Globus pallidus (tissue), 1 donor: ENCODE measurements around the gene TINAG.

ENCODE experiments used
- DNase-seq: peaks from one replicate; pipeline ENCODE4 v3.0.0-alpha.2; 2015; ENCODE audit warnings: low spot score

The TINAG gene

GRCh38 chr6:54308289-54308985 is at the start of gene TINAG:
TSS of gene TINAG (plus strand) at chr6:54308441. CDS start at chr6:54308551, 110 bp downstream.
- DNase-seq = no peak

GRCh38 chr6:54260025-54260424 is 48.2 kb upstream of the TINAG start:
- no peak for DNase-seq

GRCh38 chr6:54262499-54262898 is 45.7 kb upstream of the TINAG start:
- no peak for DNase-seq

GRCh38 chr6:54262971-54263370 is 45.3 kb upstream of the TINAG start:
- DNase-seq = no peak

GRCh38 chr6:54264581-54265272 is 43.5 kb upstream of the TINAG start:
- no peak for DNase-seq

GRCh38 chr6:54266400-54266923 is 41.8 kb upstream of the TINAG start:
- DNase-seq = no peak

- no peak for DNase-seq
Measured at GRCh38 chr6:54267798-54268197, 40.4 kb upstream of the TINAG start.

- no peak for DNase-seq
Measured at GRCh38 chr6:54273214-54273820, 34.9 kb upstream of the TINAG start.

- DNase-seq = no peak
Measured at GRCh38 chr6:54274383-54274782, 33.9 kb upstream of the TINAG start.

- no peak for DNase-seq
Measured at GRCh38 chr6:54282186-54282585, 26.1 kb upstream of the TINAG start.

- DNase-seq = no peak
Measured at GRCh38 chr6:54284161-54284860, 23.9 kb upstream of the TINAG start.

GRCh38 chr6:54285595-54285994 is 22.6 kb upstream of the TINAG start:
- no peak for DNase-seq

GRCh38 chr6:54286141-54286540 is 22.1 kb upstream of the TINAG start:
- no peak for DNase-seq

GRCh38 chr6:54288474-54288873 is 19.8 kb upstream of the TINAG start:
- no peak for DNase-seq

- DNase-seq = no peak
Measured at GRCh38 chr6:54289426-54289825, 18.8 kb upstream of the TINAG start.

GRCh38 chr6:54291146-54291545 is 17.1 kb upstream of the TINAG start:
- DNase-seq = no peak

- DNase-seq = no peak
Measured at GRCh38 chr6:54291738-54292137, 16.5 kb upstream of the TINAG start.

- DNase-seq = no peak
Measured at GRCh38 chr6:54294965-54295532, 13.2 kb upstream of the TINAG start.

- no peak for DNase-seq
Measured at GRCh38 chr6:54299542-54300269, 8.5 kb upstream of the TINAG start.

- no peak for DNase-seq
Measured at GRCh38 chr6:54301770-54302169, 6.5 kb upstream of the TINAG start.

GRCh38 chr6:54307439-54307910 is 766 bp upstream of the TINAG start:
- DNase-seq = no peak
